NB4 (cell line): ENCODE results near the gene DMRT3.

ENCODE experiments used
- DNase-seq: peaks from one replicate; pipeline ENCODE4 v3.0.0; 2010; ENCODE audit warnings: low read depth
- H3K4me3 ChIP-seq: one replicate; pipeline ENCODE4 v1.5.1; 2011; ENCODE audit warnings: mild to moderate bottlenecking, low read depth, low read length, moderate library complexity
- CTCF ChIP-seq: IDR thresholded peaks from one replicate; pipeline ENCODE4 v1.5.1; 2012; ENCODE audit warnings: low read depth, low read length
- MAX ChIP-seq: IDR thresholded peaks from 2 replicates; pipeline ENCODE4 v1.6.1; 2011; ENCODE audit warnings: low read depth, low read length
- MYC ChIP-seq: IDR thresholded peaks from 2 replicates; pipeline ENCODE4 v1.6.1; 2011; ENCODE audit warnings: low read depth, low read length
- POLR2A ChIP-seq: IDR thresholded peaks from 2 replicates; pipeline ENCODE4 v1.6.1; 2011; ENCODE audit warnings: mild to moderate bottlenecking; ENCODE audit not compliant: insufficient read length; ENCODE audit errors: extremely low read depth

Gene DMRT3

GRCh38 chr9:977838-978830 lies 1.7 kb downstream of the DMRT3 start:
- TF ChIP-seq CTCF = no peak
- no peak for TF ChIP-seq MYC
- DNase-seq = no peak
- no peak overlapping the region for H3K4me3 ChIP-seq

DNA sequence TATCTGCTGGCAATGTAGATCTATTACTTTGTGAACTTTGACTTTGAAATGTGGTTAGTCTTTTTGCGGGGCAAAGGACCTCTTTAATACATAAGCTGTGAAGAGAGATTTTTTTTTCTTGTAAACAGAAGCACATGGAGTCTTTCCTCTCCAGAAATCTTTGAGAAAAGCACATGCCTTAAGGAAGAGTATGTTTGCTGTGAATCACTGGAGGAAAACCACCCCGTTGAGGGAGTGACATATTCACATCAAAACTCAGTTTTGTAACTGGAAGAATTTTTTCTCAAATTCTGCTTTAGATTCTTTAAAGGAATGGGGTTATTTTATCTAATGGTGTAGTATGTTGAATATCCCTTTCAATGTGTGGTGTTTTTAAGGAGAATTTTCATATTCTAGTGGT lies 3.5 kb downstream of the DMRT3 start:
- no peak overlapping the region for H3K4me3 ChIP-seq
- TF ChIP-seq POLR2A (no peak), MAX (peak; percentile 40; the same call in 1 of the 2 replicates), CTCF (no peak), MYC (no peak)
- no peak for DNase-seq

- TF ChIP-seq MAX = no peak
- no peak for TF ChIP-seq CTCF
- TF ChIP-seq POLR2A = no peak
- no peak for TF ChIP-seq MYC
- DNase-seq = no peak
- no peak overlapping the region for H3K4me3 ChIP-seq
Observed at GRCh38 chr9:980640-981039, 4.2 kb downstream of the DMRT3 start.

DNA sequence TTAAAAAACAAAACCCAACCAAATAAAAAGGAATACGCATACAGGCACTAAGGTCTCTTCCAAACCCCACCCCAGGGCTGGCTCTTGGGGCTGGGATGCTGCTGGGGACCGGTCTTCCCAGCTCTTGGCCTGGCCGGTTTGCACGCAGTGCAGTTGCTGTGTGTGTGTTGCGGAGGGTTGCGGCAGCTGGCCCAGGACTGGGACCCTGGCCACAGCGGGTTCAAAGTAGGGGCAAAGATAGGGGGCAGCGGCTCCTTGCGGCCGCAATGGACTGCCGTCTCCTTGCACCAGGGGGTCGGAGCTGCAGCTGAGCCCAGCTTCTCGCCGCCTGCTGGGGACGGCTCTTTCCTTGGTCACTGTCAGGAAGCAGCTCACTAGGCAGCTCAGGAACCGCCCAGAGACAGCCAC lies 5.0 kb downstream of the DMRT3 start:
- no peak for TF ChIP-seq MAX
- no peak for TF ChIP-seq CTCF
- no peak for TF ChIP-seq MYC
- TF ChIP-seq POLR2A = no peak
- no peak overlapping the region for H3K4me3 ChIP-seq
- DNase-seq = no peak

DNA sequence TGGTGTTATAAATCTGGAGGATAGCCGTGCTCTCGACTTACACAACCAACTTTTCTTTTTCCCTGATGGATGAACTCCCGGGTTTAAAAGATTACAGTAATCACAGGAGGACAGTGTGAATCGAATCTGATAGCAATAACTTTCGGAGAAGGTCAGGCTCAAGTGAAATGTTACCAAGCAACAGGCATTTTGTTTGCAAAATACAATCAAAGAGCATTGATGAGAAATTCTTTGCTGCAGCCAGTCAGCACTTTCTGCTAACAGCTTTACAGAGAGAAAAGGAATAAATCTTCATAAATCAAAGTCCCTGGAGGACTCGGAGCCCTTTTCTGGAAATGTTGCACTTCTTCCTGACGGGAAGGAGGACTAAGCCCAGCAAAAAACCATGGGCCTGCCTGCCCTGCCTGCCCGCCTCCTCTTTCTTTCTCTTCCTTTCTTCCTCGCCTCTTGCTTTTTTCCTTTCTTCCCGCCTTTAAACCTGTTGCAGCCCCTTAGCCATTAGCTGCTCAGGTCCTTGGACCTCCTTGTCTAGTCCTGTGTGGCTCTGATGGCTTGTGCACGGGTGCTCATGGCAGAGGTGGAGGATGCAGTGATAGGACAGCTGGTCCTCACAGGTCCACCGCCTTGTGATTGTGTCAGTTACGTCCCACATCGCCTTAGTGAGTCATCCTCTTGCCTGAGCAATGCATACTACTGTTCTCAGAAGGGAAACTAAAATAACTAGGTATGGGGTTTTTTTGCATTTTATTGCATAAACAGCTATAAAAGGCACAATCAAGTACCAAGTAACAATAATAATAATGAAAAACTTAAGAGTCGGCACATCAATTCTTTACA lies 6.2 kb downstream of the DMRT3 start:
- DNase-seq = peak; percentile 59
- TF ChIP-seq MAX (no peak), POLR2A (no peak), MYC (no peak), CTCF (no peak)

More for the DNA sequence above, 6.2 kb downstream of the DMRT3 start:
- no peak overlapping the region for H3K4me3 ChIP-seq
